Neutrophil (primary cell): ENCODE data around the gene RPL12.

Experiments
- H3K27ac ChIP-seq: fragments of 200-600 bp; sonication (generic); 2 replicates; pipeline ENCODE4 v1.5.1; 2016; ENCODE audit warnings: mild to moderate bottlenecking, moderate library complexity
- H3K27me3 ChIP-seq: fragments of 200-600 bp; sonication (generic); 2 replicates; pipeline ENCODE4 v1.6.0; 2016; ENCODE audit warnings: mild to moderate bottlenecking
- H3K36me3 ChIP-seq: fragments of 200-600 bp; sonication (generic); 2 replicates; pipeline ENCODE4 v1.5.1; 2017
- H3K4me1 ChIP-seq, 2 experiments: fragments of 200-600 bp in 1 of 2; sonication (generic) in 1 of 2; 1 replicate in 1 of 2; 2 replicates in 1 of 2; pipeline versions ENCODE4 v1.5.1 to v1.6.1; 2013 to 2016; ENCODE audit warnings: low read depth in 1 of 2, low read length in 1 of 2, mild to moderate bottlenecking in 1 of 2, moderate library complexity in 1 of 2; ENCODE audit not compliant: control insufficient read depth in 1 of 2, insufficient read depth in 1 of 2
- H3K4me3 ChIP-seq, 2 experiments: fragments of 200-600 bp in 1 of 2; sonication (generic) in 1 of 2; 1 replicate in 1 of 2; 2 replicates in 1 of 2; pipeline ENCODE4 v1.5.1; 2013 to 2016; ENCODE audit warnings: low read depth in 1 of 2, low read length in 1 of 2, mild to moderate bottlenecking in 1 of 2, moderate library complexity in 1 of 2
- H3K9me3 ChIP-seq: fragments of 200-600 bp; sonication (generic); 2 replicates; pipeline ENCODE4 v1.5.1; 2016
- TF ChIP-seq, protein P1 (sequence below): fragments of 200-600 bp; sonication (generic); IDR thresholded peaks from 2 replicates; pipeline ENCODE4 v1.5.1; 2016; ENCODE audit warnings: antibody characterized with exemption

Gene RPL12

DNA sequence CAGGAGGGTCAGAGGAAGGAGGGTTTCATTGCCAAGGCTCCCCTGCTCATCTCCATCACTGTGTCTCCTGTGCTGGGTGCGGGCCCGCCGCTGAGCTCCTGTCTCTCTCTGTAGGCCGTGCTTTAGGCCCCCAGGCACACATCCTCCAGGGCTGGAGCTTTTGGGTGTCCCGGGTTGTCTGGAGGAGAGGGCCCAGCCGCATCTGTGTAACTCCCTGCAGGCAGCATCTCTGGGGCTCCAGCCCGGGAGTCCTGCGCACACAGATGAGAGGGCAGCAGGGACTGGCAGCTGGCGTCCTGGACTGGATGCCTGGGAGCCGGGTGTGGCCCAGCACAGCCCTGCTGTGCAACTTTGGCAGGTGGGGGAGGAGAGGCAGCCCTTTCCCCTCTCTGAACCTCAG is 40.3 kb upstream of the RPL12 start:
- TF ChIP-seq, protein P1, sequence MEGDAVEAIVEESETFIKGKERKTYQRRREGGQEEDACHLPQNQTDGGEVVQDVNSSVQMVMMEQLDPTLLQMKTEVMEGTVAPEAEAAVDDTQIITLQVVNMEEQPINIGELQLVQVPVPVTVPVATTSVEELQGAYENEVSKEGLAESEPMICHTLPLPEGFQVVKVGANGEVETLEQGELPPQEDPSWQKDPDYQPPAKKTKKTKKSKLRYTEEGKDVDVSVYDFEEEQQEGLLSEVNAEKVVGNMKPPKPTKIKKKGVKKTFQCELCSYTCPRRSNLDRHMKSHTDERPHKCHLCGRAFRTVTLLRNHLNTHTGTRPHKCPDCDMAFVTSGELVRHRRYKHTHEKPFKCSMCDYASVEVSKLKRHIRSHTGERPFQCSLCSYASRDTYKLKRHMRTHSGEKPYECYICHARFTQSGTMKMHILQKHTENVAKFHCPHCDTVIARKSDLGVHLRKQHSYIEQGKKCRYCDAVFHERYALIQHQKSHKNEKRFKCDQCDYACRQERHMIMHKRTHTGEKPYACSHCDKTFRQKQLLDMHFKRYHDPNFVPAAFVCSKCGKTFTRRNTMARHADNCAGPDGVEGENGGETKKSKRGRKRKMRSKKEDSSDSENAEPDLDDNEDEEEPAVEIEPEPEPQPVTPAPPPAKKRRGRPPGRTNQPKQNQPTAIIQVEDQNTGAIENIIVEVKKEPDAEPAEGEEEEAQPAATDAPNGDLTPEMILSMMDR = no peak
- no peak overlapping the region for H3K27ac ChIP-seq
- H3K27me3 ChIP-seq = no peaks in the 10 kb centered on the region
- H3K4me3 ChIP-seq = no peak overlapping the region
- H3K36me3 ChIP-seq = peaks cover 100% of the 10 kb centered on the region
- H3K9me3 ChIP-seq = no peaks in the 10 kb centered on the region
- no peaks in the 10 kb centered on the region for H3K4me1 ChIP-seq

DNA sequence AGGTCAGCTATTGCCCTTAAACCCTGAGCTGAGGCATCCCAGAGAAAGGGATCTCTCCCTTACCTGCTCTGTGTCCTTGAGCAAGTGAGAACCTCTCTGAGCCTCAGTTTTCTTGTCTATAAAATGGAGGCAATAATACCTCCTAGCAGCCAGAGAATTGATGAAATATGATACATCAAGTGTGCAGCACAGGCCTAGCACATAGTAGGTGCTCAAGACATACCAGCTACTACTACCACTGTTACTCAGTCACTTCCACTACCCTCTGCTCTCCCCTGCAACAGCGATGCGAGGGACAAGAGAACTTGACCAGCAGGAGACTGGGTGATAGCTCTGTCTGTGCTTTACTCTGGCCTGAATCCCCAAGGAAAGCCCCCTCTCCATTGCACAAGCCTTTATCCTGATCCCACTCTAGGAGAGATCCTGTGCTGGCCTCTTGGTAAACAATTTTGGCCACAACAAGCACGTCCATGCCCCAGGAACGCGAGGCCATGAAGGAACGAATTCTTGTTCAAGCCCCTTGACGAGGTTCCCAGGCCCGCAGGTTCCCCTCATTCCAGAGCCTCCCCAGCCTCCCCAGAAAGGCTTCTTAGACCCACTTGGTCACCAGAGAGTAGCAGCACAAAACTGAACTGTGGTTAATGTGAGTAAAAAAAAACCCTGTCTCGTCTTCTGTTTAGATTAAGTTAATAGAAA is 39.5 kb upstream of the RPL12 start:
- TF ChIP-seq, protein P1 = no peak
- peaks cover 100% of the 10 kb centered on the region for H3K36me3 ChIP-seq
- no peaks in the 10 kb centered on the region for H3K9me3 ChIP-seq
- H3K27me3 ChIP-seq = no peaks in the 10 kb centered on the region
- H3K4me1 ChIP-seq = no peaks in the 10 kb centered on the region
- no peak overlapping the region for H3K4me3 ChIP-seq
- no peak overlapping the region for H3K27ac ChIP-seq

DNA sequence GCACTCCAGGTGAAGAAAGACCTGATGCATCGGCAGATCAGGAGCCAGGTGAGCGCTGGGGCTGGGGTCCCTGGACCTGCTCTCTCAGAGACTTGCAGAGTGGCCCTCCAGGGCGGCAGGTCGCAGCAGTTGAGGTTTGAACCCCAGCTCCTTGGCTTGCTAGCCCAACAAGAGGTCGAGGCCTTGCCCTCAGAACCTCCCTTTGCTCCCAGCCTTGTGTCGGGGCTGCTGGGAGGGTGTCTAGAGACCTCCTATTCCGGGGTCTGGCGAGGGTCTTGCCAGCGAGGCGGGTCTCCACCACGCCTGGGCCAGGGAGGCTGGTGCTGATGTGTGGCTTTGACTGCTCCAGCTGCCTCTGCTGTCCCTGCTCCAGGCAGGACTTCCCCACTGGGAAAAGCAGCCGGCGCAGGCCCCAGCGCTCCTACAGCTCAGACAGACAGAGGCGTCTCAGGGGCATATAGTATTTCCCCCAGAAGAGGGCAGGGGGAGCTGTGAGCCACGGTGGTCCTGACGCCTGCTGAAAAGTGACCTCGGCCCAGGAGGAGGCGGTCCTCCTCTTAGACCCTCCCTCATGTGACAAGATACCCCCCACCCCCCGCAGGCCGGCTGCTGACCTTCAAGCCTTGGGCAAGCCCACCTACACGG is 38.4 kb upstream of the RPL12 start:
- TF ChIP-seq, protein P1 = no peak
- Histone ChIP-seq H3K27ac (no peak overlapping the region), H3K27me3 (no peaks in the 10 kb centered on the region), H3K4me3 (no peak overlapping the region), H3K4me1 (no peaks in the 10 kb centered on the region), H3K36me3 (peaks cover 99% of the 10 kb centered on the region), H3K9me3 (no peaks in the 10 kb centered on the region)

DNA sequence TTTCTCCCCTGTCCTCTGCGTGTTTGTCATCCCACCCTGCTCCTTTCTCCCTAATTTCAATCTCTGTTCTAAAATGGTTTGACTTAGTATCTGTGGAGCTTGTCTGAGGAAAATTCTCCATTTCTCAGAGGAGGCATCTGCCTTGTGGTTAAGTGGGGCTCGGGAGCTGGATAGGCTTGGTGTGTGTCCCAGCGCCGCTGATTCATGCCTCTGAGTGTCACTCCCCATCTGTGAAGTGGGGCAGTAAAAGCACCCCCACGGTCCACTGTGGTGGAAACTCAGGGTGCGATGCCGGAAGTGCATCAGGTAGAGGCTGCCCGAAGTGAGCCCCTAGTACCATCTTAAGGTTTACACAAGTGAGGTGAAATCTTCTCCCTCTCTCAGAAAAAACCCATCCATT is 37.7 kb upstream of the RPL12 start:
- Histone ChIP-seq H3K4me3 (no peak overlapping the region), H3K27ac (no peak overlapping the region), H3K27me3 (no peaks in the 10 kb centered on the region), H3K36me3 (peaks cover 98% of the 10 kb centered on the region), H3K4me1 (no peaks in the 10 kb centered on the region), H3K9me3 (no peaks in the 10 kb centered on the region)
- TF ChIP-seq, protein P1 = no peak

DNA sequence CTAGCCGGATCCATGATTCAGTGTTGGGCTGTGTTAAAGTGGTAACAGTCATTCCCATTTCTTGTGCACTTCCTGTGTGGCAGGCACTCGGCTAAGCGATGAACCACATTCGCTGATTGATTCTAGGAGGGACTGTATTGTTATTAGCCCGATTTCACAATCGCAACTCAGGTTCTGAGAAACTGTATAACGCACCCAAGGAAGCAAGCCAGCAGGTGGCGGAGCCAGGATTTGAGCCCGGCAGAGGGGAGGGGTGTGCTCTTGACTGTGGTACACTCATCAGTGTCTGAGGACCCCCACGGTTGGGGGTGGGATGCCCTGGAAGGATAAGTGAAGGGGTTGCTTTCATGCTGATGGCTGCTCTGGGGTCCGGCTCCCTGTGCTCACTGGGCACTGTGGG is 34.8 kb upstream of the RPL12 start:
- Histone ChIP-seq H3K4me1 (no peaks in the 10 kb centered on the region), H3K27me3 (no peaks in the 10 kb centered on the region), H3K27ac (no peak overlapping the region), H3K36me3 (peaks cover 96% of the 10 kb centered on the region), H3K9me3 (no peaks in the 10 kb centered on the region), H3K4me3 (no peak overlapping the region)
- TF ChIP-seq, protein P1 = no peak
